ENCODE measurements around the gene DMD.
"Not testable (repeated sequence)": the region's sequence is repeated elsewhere in the genome, so short reads cannot be mapped to it uniquely, and the experiment has no call there.

The DMD gene

GRCh38 chrX:32839781-32840180 is 371.6 kb downstream of the DMD start:
- DNase-seq = no peak

- DNase-seq = no peak
Measured at GRCh38 chrX:32825009-32825408, 386.3 kb downstream of the DMD start.

GRCh38 chrX:32804034-32804433 is 407.3 kb downstream of the DMD start:
- no peak for DNase-seq

- DNase-seq = no peak
Measured at GRCh38 chrX:32798990-32799389, 412.4 kb downstream of the DMD start.

- no peak for DNase-seq
Measured at GRCh38 chrX:32788936-32789335, 422.4 kb downstream of the DMD start.

GRCh38 chrX:32780109-32780508 is 431.2 kb downstream of the DMD start:
- no peak for DNase-seq

GRCh38 chrX:32778965-32779364 is 432.4 kb downstream of the DMD start:
- DNase-seq = no peak

- no peak for DNase-seq
Measured at GRCh38 chrX:32774966-32775365, 436.4 kb downstream of the DMD start.

GRCh38 chrX:32749070-32749469 is 462.3 kb downstream of the DMD start:
- DNase-seq = no peak

GRCh38 chrX:32745323-32745722 is 466.0 kb downstream of the DMD start:
- no peak for DNase-seq

GRCh38 chrX:32744921-32745320 is 466.4 kb downstream of the DMD start:
- DNase-seq = no peak

GRCh38 chrX:32741910-32742309 is 469.4 kb downstream of the DMD start:
- DNase-seq = no peak

- no peak for DNase-seq
Measured at GRCh38 chrX:32708542-32708941, 502.8 kb downstream of the DMD start.

GRCh38 chrX:32705385-32705784 is 506.0 kb downstream of the DMD start:
- DNase-seq = not testable (repeated sequence)

GRCh38 chrX:32687379-32687778 is 524.0 kb downstream of the DMD start:
- DNase-seq = no peak

GRCh38 chrX:32678487-32678886 is 532.9 kb downstream of the DMD start:
- DNase-seq = no peak

- DNase-seq = no peak
Measured at GRCh38 chrX:32673193-32673592, 538.2 kb downstream of the DMD start.

- DNase-seq = no peak
Measured at GRCh38 chrX:32662516-32662915, 548.8 kb downstream of the DMD start.

GRCh38 chrX:32644476-32645245 is 566.7 kb downstream of the DMD start:
- DNase-seq = no peak

- DNase-seq = no peak
Measured at GRCh38 chrX:32642283-32642682, 569.1 kb downstream of the DMD start.

GRCh38 chrX:32618154-32618553 is 593.2 kb downstream of the DMD start:
- DNase-seq = no peak

GRCh38 chrX:32614707-32615106 is 596.6 kb downstream of the DMD start:
- no peak for DNase-seq

- DNase-seq = no peak
Measured at GRCh38 chrX:32599156-32599555, 612.2 kb downstream of the DMD start.

GRCh38 chrX:32598707-32599106 is 612.6 kb downstream of the DMD start:
- DNase-seq = no peak

GRCh38 chrX:32597777-32598176 is 613.6 kb downstream of the DMD start:
- DNase-seq = no peak
